PC-3 (cell line): ENCODE results near the gene GULP1. TPM values are rescaled to one million over a fixed set of nuclear protein-coding genes. Genes with fewer than 3 reads are reported as not detected.

Experiments
- ATAC-seq: fragments of 200-7000 bp; cut with Tn5 transposase; 2 replicates; pipeline ENCODE4 v1.9.1; 2020; ENCODE audit warnings: mild to moderate bottlenecking, moderate library complexity
- BruUV-seq: library from RNA; stranded (reverse); fragments of 400-500 nt; replicated peaks from 2 replicates; lab custom pipeline; 2021; lab: Mats Ljungman, UMichigan
- CTCF ChIA-PET: fragments of 300-600 bp; sonication (Branson Sonifier 250); formaldehyde crosslinking; loops from one replicate; lab custom pipeline; 2022; ENCODE audit warnings: antibody characterized with exemption; lab: Charles Lee
- POLR2A ChIA-PET: fragments of 300-600 bp; sonication (Branson Sonifier 250); formaldehyde crosslinking; loops from one replicate; lab custom pipeline; 2022; ENCODE audit warnings: antibody characterized with exemption; ENCODE audit not compliant: unreplicated experiment; lab: Charles Lee
- DNase-seq: peaks from one replicate; pipeline ENCODE4 v3.0.0-alpha.2; 2015
- H2AFZ ChIP-seq: fragments of 300-600 bp; sonication (generic); 2 replicates; pipeline ENCODE4 v1.6.0; 2016; ENCODE audit warnings: antibody characterized with exemption, low read length
- H3F3A ChIP-seq: fragments of 300-600 bp; sonication (generic); one replicate; pipeline ENCODE4 v1.6.0; 2017; ENCODE audit warnings: antibody characterized with exemption, low read length, control low read depth, mild to moderate bottlenecking; ENCODE audit not compliant: unreplicated experiment
- H3K27ac ChIP-seq: fragments of 300-600 bp; sonication (generic); 2 replicates; pipeline ENCODE4 v1.5.1; 2016; ENCODE audit warnings: mild to moderate bottlenecking, low read length
- H3K27me3 ChIP-seq: fragments of 300-600 bp; sonication (generic); 2 replicates; pipeline ENCODE4 v1.6.1; 2016; ENCODE audit warnings: low read length, mixed read lengths
- H3K36me3 ChIP-seq: fragments of 300-600 bp; sonication (generic); 2 replicates; pipeline ENCODE4 v1.6.1; 2016; ENCODE audit warnings: low read depth, mixed run types, low read length, mixed read lengths
- H3K4me1 ChIP-seq: fragments of 300-600 bp; sonication (generic); 2 replicates; pipeline ENCODE4 v1.5.1; 2016; ENCODE audit warnings: low read length; ENCODE audit not compliant: insufficient read depth
- H3K4me2 ChIP-seq: fragments of 300-600 bp; sonication (generic); 2 replicates; pipeline ENCODE4 v1.6.0; 2016; ENCODE audit warnings: low read length
- H3K4me3 ChIP-seq: fragments of 300-600 bp; sonication (generic); 2 replicates; pipeline ENCODE4 v1.5.1; 2016; ENCODE audit warnings: mild to moderate bottlenecking, low read length, mixed read lengths
- H3K79me2 ChIP-seq: fragments of 300-600 bp; sonication (generic); 2 replicates; pipeline ENCODE4 v1.6.1; 2017; ENCODE audit warnings: low read length, mixed read lengths
- H3K9ac ChIP-seq: fragments of 300-600 bp; sonication (generic); 2 replicates; pipeline ENCODE4 v1.6.0; 2016; ENCODE audit warnings: mild to moderate bottlenecking, low read length
- H3K9me2 ChIP-seq: fragments of 300-600 bp; sonication (generic); replicated peaks from 2 replicates; pipeline ENCODE4 v1.6.1; 2016; ENCODE audit warnings: mixed run types, low read length, mixed read lengths
- H3K9me3 ChIP-seq: fragments of 300-600 bp; sonication (generic); 2 replicates; pipeline ENCODE4 v1.6.1; 2016; ENCODE audit warnings: low read length, mixed read lengths
- H4K20me1 ChIP-seq: fragments of 300-600 bp; sonication (generic); 2 replicates; pipeline ENCODE4 v1.6.1; 2016; ENCODE audit warnings: low read length, mixed read lengths
- CTCF ChIP-seq: fragments of 300-600 bp; sonication (generic); conservative IDR thresholded peaks from 2 replicates; pipeline ENCODE4 v1.5.1; 2017; ENCODE audit warnings: antibody characterized with exemption, low read depth, mild to moderate bottlenecking, low read length
- EZH2 ChIP-seq: fragments of 300-600 bp; sonication (generic); IDR thresholded peaks from one replicate; pipeline ENCODE4 v1.6.1; 2017; ENCODE audit warnings: antibody characterized with exemption, mild to moderate bottlenecking, low read length; ENCODE audit not compliant: unreplicated experiment
- EZH2phosphoT487 ChIP-seq: fragments of 300-600 bp; sonication (generic); IDR thresholded peaks from 2 replicates; pipeline ENCODE4 v1.6.1; 2018; ENCODE audit warnings: mild to moderate bottlenecking, antibody characterized with exemption, low read length, borderline replicate concordance
- intact Hi-C: fragments of 100-400 bp; cut with micrococcal nuclease; formaldehyde crosslinking; loops from 2 replicates; pipeline ENCODE4 v1.9.0; 2023
- total RNA-seq: library from RNA; depleted of rRNA; stranded (reverse); fragments of >200 nt; gene quantifications from 2 replicates; pipeline ENCODE4 v1.2.3, GENCODE V29; 2014

The GULP1 gene
- total RNA-seq, 1 experiment from 2014 or later = 25.5 TPM

- Histone ChIP-seq H3K9ac (no peak overlapping the region), H3K4me2 (no peak overlapping the region), H4K20me1 (no peaks in the 10 kb centered on the region), H3K36me3 (no peaks in the 10 kb centered on the region), H3K9me3 (no peaks in the 10 kb centered on the region), H3K79me2 (no peaks in the 10 kb centered on the region), H3K9me2 (no peaks in the 10 kb centered on the region), H3K27me3 (no peaks in the 10 kb centered on the region), H3K4me3 (no peak overlapping the region), H3K4me1 (no peaks in the 10 kb centered on the region), H3K27ac (no peak overlapping the region), H2AFZ (no peak overlapping the region), H3F3A (no peaks in the 10 kb centered on the region)
- no peak for TF ChIP-seq CTCF
- TF ChIP-seq EZH2phosphoT487 = no peak
- TF ChIP-seq EZH2 = no peak
- ATAC-seq = no peak
- no peak for DNase-seq
- POLR2A ChIA-PET = no interaction called here
- intact Hi-C loops = no loop called here
- CTCF ChIA-PET = no interaction called here
- no TSS peak for BruUV-seq
Measured at GRCh38 chr2:188416367-188416766, 124.7 kb downstream of the GULP1 start.

- TF ChIP-seq EZH2phosphoT487 (no peak), CTCF (no peak), EZH2 (no peak)
- H3K4me1 ChIP-seq = no peaks in the 10 kb centered on the region
- DNase-seq = no peak
- CTCF ChIA-PET = no interaction called here
- H3K9ac ChIP-seq = no peak overlapping the region
- H3K4me3 ChIP-seq = no peak overlapping the region
- no peaks in the 10 kb centered on the region for H3K36me3 ChIP-seq
- POLR2A ChIA-PET = no interaction called here
- H3K9me3 ChIP-seq = no peaks in the 10 kb centered on the region
- no peak overlapping the region for H3K4me2 ChIP-seq
- intact Hi-C loops = no loop called here
- H4K20me1 ChIP-seq = no peaks in the 10 kb centered on the region
- no peak overlapping the region for H2AFZ ChIP-seq
- no TSS peak for BruUV-seq
- ATAC-seq = no peak
- H3K79me2 ChIP-seq = no peaks in the 10 kb centered on the region
- no peaks in the 10 kb centered on the region for H3F3A ChIP-seq
- no peak overlapping the region for H3K27ac ChIP-seq
- no peaks in the 10 kb centered on the region for H3K27me3 ChIP-seq
- H3K9me2 ChIP-seq = no peaks in the 10 kb centered on the region
Measured at GRCh38 chr2:188422726-188423125, 131.1 kb downstream of the GULP1 start.

- H3K9ac ChIP-seq = no peak overlapping the region
- BruUV-seq = no TSS peak
- ATAC-seq = no peak
- H3K9me2 ChIP-seq = no peaks in the 10 kb centered on the region
- no peak for DNase-seq
- H3K36me3 ChIP-seq = no peaks in the 10 kb centered on the region
- no peaks in the 10 kb centered on the region for H3K79me2 ChIP-seq
- H4K20me1 ChIP-seq = no peaks in the 10 kb centered on the region
- no peaks in the 10 kb centered on the region for H3K4me1 ChIP-seq
- no peak overlapping the region for H3K27ac ChIP-seq
- H3K27me3 ChIP-seq = no peaks in the 10 kb centered on the region
- no peak overlapping the region for H2AFZ ChIP-seq
- no peak overlapping the region for H3K4me3 ChIP-seq
- no peak for TF ChIP-seq EZH2
- no peak for TF ChIP-seq EZH2phosphoT487
- TF ChIP-seq CTCF = no peak
- intact Hi-C loops = no loop called here
- POLR2A ChIA-PET = no interaction called here
- CTCF ChIA-PET = no interaction called here
- H3F3A ChIP-seq = no peaks in the 10 kb centered on the region
- H3K4me2 ChIP-seq = no peak overlapping the region
- H3K9me3 ChIP-seq = no peaks in the 10 kb centered on the region
Measured at GRCh38 chr2:188425266-188425665, 133.6 kb downstream of the GULP1 start.
